Measurements from ENCODE around the gene CEP85. TPM values are rescaled to one million over a fixed set of nuclear protein-coding genes. Genes with fewer than 3 reads are reported as not detected.

CEP85 gene
- total and polyA plus RNA-seq, 10 donors, result 3.9 to 14.9 (median 9.5) TPM

DNA sequence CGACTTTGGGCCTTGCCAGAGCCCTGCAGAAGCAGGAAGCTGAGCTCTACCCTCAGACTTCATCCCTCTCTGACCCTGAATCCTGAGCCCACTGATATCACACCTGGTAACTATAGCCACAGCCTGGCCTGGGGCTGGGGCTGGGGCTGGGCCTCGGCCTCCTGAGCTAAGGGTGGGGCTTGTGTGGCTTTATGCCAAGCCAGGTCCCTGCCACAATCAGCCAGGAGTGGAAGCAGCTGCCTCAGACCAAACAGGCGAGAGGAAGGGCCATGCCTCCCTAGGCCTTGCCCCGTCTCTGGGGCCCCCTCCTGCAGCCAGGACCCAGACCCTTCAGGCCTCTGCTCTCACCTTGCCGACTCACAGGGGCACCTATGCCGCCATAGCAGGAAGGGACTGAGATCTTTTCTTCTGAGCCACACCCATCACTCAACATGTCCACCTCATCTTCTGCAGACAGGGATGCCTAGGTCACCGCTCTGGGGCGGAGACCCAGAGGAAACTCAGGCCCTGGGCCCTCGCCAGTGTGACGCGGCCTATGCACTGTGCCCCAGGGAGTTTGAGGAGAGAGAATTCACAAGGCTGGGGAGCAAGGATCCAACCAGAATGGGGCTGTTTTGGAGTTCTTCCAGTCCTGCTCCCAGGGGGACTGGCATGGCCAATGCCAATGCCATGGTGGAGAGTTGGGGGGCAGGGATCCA, 66.7 kb downstream of the CEP85 start:
- H3K4me3 ChIP-seq, result no peak overlapping the region
- intact Hi-C loops (cut with DNase I; ENCODE audit: low total_unique reads), result no loop called here
- peaks cover 0 to 37% (median 4%) of the 10 kb centered on the region in 6 donors for H3K36me3 ChIP-seq
- DNase-seq, result peak; percentile 61
- peaks cover 1 to 50% (median 11%) of the 10 kb centered on the region in 6 donors for H3K4me1 ChIP-seq
- TF ChIP-seq POLR2A (IDR thresholded peaks at IDR 0.05), result no peak
- H3K9me3 ChIP-seq, result no peaks in the 10 kb centered on the region
- H3K27ac ChIP-seq, result no peak overlapping the region
- no peaks in the 10 kb centered on the region for H3K27me3 ChIP-seq (replicated peaks in 1 of 7)
- 84 to 95% (median 91%) methylated on average over 6 to 11 of the region's 11 CpGs for WGBS, 5 donors

GRCh38 chr1:26302733-26303405, 68.9 kb downstream of the CEP85 start:
- H3K4me1 ChIP-seq, result peaks cover 7 to 66% (median 30%) of the 10 kb centered on the region in 6 donors
- DNase-seq, result no peak
- H3K27ac ChIP-seq, result no peak overlapping the region
- H3K4me3 ChIP-seq, result no peak overlapping the region
- H3K36me3 ChIP-seq, result peaks cover 0 to 16% (median 0%) of the 10 kb centered on the region in 6 donors
- intact Hi-C loops (cut with DNase I; ENCODE audit: low total_unique reads), result no loop called here
- no peaks in the 10 kb centered on the region for H3K27me3 ChIP-seq (replicated peaks in 1 of 7)
- TF ChIP-seq POLR2AphosphoS5 (IDR thresholded peaks at IDR 0.05), result no peak
- TF ChIP-seq CTCF (IDR thresholded peaks at IDR 0.05 in 8 of 11, conservative IDR thresholded peaks at IDR 0.05 in 3 of 11), result no peak
- no peak for TF ChIP-seq POLR2A (IDR thresholded peaks at IDR 0.05)
- no peaks in the 10 kb centered on the region for H3K9me3 ChIP-seq
- WGBS, 5 donors, result 77 to 82% (median 78%) methylated on average over 8 of the region's 8 CpGs

GRCh38 chr1:26305667-26306289, 71.8 kb downstream of the CEP85 start:
- Histone ChIP-seq H3K27me3 (replicated peaks in 1 of 7) (no peaks in the 10 kb centered on the region), H3K4me1 (peaks cover 7 to 56% (median 30%) of the 10 kb centered on the region in 6 donors), H3K4me3 (peak overlapping the region; percentile 59 to 98 (median 84)), H3K27ac (peak overlapping the region; percentile 9 to 92 (median 82)), H3K9me3 (no peaks in the 10 kb centered on the region), H3K36me3 (peaks cover 0 to 12% (median 0%) of the 10 kb centered on the region in 6 donors)
- DNase-seq, result no peak
- intact Hi-C loops (cut with DNase I; ENCODE audit: low total_unique reads), result no loop called here
- TF ChIP-seq POLR2AphosphoS5 (IDR thresholded peaks at IDR 0.05), result no peak
- TF ChIP-seq CTCF (IDR thresholded peaks at IDR 0.05 in 8 of 11, conservative IDR thresholded peaks at IDR 0.05 in 3 of 11), result no peak
- no peak for TF ChIP-seq POLR2A (IDR thresholded peaks at IDR 0.05)
- 15 to 21% (median 16%) methylated on average over 8 of the region's 8 CpGs for WGBS, 5 donors

DNA sequence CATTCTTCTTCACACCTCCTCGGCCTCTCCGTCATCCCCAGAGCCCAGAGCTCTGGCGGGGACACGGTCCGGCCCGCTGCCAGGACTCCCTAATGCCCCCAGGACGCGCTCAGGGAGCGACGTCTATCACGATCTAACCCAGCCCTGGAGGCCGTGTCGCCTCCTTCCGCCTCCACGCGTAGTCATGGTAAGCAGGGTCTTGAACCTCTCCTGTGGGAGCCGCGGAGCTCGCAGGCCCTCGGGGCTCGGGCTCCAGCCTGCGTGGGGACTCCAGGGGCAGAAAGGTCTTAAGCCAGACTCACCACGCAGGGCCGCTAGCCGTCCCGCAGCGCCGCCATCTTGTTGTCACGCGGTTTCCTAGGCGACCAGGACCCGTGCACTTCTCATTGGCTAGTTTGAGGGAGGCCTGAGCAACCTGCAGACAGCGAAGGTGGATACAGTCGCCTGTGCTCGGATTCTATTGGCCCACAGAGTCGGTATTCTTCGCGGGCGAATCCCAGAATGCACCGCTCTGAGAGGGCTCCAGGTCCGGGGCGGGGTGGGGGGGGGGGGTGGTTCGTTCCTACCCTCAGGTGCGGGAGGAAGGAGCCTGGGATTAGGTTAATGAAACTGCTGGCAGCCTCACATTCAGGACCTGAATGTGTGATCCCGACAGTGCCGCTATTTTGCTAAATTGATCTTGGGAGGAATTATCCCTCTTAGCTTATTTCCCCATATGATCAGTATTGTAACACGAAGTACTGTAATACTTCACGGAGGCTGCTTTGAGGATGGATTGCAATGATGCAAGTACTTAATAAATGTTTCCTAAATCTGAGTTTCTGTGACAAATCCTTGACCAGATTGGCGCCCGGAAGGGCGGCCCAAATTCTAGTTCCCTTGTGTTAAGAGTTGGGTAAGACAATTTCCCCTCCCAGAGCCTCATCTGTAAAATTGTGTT, 72.6 kb downstream of the CEP85 start, which contains the start of gene UBXN11:
Gene UBXN11 (minus strand): TSS at position 347 of the 940 bp plus-strand sequence. CDS start 3,753 bp downstream, outside the sequence.
- Histone ChIP-seq H3K27me3 (replicated peaks in 1 of 7) (no peaks in the 10 kb centered on the region), H3K27ac (peak within 1 kb of the TSS; percentile 9 to 92 (median 82)), H3K4me3 (peak within 1 kb of the TSS; percentile 59 to 98 (median 84)), H3K4me1 (peaks cover 7 to 56% (median 30%) of the 10 kb centered on the region in 6 donors), H3K36me3 (peaks cover 0 to 4% (median 0%) of the 10 kb centered on the region in 6 donors), H3K9me3 (no peaks in the 10 kb centered on the region)
- intact Hi-C loops (cut with DNase I; ENCODE audit: low total_unique reads), result no loop called here
- TF ChIP-seq POLR2AphosphoS5 (IDR thresholded peaks at IDR 0.05) (peak; percentile 55 to 81 (median 80)), CTCF (IDR thresholded peaks at IDR 0.05 in 8 of 11, conservative IDR thresholded peaks at IDR 0.05 in 3 of 11) (peak in 1 of 11 experiments; percentile 25), POLR2A (IDR thresholded peaks at IDR 0.05) (peak in 1 of 3 donors; percentile 4)
- 0 to 2% (median 1%) methylated on average over 39 to 51 of the region's 51 CpGs for WGBS, 5 donors
- DNase-seq, result peak; percentile 97

Measured in spleen (tissue), 11 donors.